H1 (cell line): ENCODE data around the gene HMCN2. TPM values are rescaled to one million over a fixed set of nuclear protein-coding genes. Genes with fewer than 3 reads are reported as not detected.

Source experiments
- CBX8 ChIP-seq: fragments of 300-800, 300-1000 bp; sonication (generic); IDR thresholded peaks from 2 replicates; pipeline ENCODE4 v1.7.1; 2016; ENCODE audit warnings: low read depth, low read length, borderline replicate concordance
- CTBP2 ChIP-seq: IDR thresholded peaks from 2 replicates; pipeline ENCODE4 v1.7.0; 2011; ENCODE audit warnings: borderline replicate concordance, mild to moderate bottlenecking, moderate library complexity, mixed read lengths, low read length; ENCODE audit not compliant: insufficient read depth, insufficient read length
- EZH2 ChIP-seq: fragments of 200-600 bp; sonication (generic); IDR thresholded peaks from 2 replicates; pipeline ENCODE4 v1.7.1; 2012; ENCODE audit warnings: low read depth, mild to moderate bottlenecking, moderate library complexity, low read length, inconsistent platforms; ENCODE audit not compliant: severe bottlenecking
- FOSL1 ChIP-seq: IDR thresholded peaks from 2 replicates; pipeline ENCODE4 v1.6.1; 2011; ENCODE audit warnings: mild to moderate bottlenecking, low read depth, low read length, moderate library complexity; ENCODE audit not compliant: insufficient read depth
- KDM4A ChIP-seq: IDR thresholded peaks from one replicate; pipeline ENCODE4 v1.7.1; 2012; ENCODE audit warnings: low read depth, mild to moderate bottlenecking, moderate library complexity, low read length, inconsistent platforms; ENCODE audit not compliant: severe bottlenecking
- SIN3A ChIP-seq, 2 experiments: IDR thresholded peaks in 1 of 2; conservative IDR thresholded peaks in 1 of 2; 2 replicates each; pipeline ENCODE4 v1.6.1; 2011 to 2012; ENCODE audit warnings: low read length in 2 of 2, improper control_type of control experiment in 1 of 2, low read depth in 1 of 2, mild to moderate bottlenecking in 1 of 2
- SIRT6 ChIP-seq: IDR thresholded peaks from one replicate; pipeline ENCODE4 v1.7.1; 2012; ENCODE audit warnings: low read length, inconsistent platforms
- SP2 ChIP-seq: IDR thresholded peaks from 2 replicates; pipeline ENCODE4 v1.6.1; 2012; ENCODE audit warnings: mild to moderate bottlenecking, low read length, inconsistent platforms
- polyA plus RNA-seq, 7 experiments: library from polyadenylated mRNA; depleted of rRNA in 3 of 7; stranded (reverse) in 5 of 7; unstranded in 2 of 7; fragments of >200 nt in 5 of 7; fragments of 200-250 nt in 2 of 7; gene quantifications; 1 replicate in 5 of 7; 2 replicates in 1 of 7; 4 replicates in 1 of 7; pipeline versions ENCODE4 v1.2.1 to v1.2.3, GENCODE V29; 2011 to 2013; ENCODE audit warnings: missing spikeins in 2 of 7, mixed read lengths in 2 of 7
- total RNA-seq: library from RNA; stranded (reverse); fragmentation: NEBNext Ultra II Directional; extraction: Animal tissue kit (Norgen Biotek cat#: 25700); gene quantifications from 2 replicates; pipeline ENCODE4 v1.2.1, GENCODE V29; 2021
- TF ChIP-seq, protein P1 (sequence below): fragments of 300-600 bp; sonication (generic); IDR thresholded peaks from 2 replicates; pipeline ENCODE4 v1.7.1; 2012; ENCODE audit warnings: low read length, moderate library complexity, mild to moderate bottlenecking, inconsistent platforms; ENCODE audit not compliant: insufficient replicate concordance

Gene HMCN2
- total and polyA plus RNA-seq, 2 of the 8 experiments (the other 6 are each of a cell fraction or from before 2014, with no cell fraction given) = 5.0 to 9.1 TPM

DNA sequence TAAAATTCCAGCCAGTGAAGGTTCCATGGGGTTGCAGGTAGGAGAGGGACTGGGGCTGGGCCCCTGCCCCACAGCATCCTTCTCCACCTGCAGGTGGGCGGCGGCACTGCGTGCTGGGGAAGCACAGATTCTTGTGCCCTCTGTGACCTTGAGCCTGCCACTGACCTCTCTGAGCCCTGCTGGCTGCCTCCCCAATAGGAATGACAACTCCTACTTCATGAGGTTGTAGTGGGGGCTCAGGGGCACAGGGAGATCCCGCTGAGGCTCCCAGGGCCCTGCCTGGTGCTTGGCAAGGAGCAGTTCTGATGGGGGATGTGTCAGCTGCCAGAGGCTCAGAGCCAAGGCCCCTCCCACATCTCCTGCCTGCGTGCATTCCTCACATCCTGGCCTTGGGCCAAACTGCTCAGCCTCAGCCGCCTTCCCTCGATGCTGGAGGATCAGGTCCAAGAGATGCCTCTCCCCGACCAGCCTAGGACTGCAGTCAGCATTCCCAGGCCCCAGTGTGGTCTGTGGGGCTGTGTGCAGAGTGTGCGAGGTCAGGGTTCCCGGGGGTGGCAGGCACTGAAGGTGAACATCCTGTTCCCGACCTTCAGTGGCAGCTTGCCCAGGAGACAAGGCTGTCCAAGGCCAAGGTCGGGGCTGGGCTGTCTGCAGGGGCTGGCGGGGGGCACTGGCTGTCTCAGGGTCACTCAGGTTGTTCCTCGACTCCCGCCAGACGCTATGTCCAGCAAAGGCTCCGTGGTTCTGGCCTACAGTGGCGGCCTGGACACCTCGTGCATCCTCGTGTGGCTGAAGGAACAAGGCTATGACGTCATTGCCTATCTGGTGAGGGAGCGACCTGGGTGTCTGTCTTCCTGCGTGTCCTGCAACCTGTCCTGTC is 186.2 kb downstream of the HMCN2 start (continued):
- TF ChIP-seq, protein P1, sequence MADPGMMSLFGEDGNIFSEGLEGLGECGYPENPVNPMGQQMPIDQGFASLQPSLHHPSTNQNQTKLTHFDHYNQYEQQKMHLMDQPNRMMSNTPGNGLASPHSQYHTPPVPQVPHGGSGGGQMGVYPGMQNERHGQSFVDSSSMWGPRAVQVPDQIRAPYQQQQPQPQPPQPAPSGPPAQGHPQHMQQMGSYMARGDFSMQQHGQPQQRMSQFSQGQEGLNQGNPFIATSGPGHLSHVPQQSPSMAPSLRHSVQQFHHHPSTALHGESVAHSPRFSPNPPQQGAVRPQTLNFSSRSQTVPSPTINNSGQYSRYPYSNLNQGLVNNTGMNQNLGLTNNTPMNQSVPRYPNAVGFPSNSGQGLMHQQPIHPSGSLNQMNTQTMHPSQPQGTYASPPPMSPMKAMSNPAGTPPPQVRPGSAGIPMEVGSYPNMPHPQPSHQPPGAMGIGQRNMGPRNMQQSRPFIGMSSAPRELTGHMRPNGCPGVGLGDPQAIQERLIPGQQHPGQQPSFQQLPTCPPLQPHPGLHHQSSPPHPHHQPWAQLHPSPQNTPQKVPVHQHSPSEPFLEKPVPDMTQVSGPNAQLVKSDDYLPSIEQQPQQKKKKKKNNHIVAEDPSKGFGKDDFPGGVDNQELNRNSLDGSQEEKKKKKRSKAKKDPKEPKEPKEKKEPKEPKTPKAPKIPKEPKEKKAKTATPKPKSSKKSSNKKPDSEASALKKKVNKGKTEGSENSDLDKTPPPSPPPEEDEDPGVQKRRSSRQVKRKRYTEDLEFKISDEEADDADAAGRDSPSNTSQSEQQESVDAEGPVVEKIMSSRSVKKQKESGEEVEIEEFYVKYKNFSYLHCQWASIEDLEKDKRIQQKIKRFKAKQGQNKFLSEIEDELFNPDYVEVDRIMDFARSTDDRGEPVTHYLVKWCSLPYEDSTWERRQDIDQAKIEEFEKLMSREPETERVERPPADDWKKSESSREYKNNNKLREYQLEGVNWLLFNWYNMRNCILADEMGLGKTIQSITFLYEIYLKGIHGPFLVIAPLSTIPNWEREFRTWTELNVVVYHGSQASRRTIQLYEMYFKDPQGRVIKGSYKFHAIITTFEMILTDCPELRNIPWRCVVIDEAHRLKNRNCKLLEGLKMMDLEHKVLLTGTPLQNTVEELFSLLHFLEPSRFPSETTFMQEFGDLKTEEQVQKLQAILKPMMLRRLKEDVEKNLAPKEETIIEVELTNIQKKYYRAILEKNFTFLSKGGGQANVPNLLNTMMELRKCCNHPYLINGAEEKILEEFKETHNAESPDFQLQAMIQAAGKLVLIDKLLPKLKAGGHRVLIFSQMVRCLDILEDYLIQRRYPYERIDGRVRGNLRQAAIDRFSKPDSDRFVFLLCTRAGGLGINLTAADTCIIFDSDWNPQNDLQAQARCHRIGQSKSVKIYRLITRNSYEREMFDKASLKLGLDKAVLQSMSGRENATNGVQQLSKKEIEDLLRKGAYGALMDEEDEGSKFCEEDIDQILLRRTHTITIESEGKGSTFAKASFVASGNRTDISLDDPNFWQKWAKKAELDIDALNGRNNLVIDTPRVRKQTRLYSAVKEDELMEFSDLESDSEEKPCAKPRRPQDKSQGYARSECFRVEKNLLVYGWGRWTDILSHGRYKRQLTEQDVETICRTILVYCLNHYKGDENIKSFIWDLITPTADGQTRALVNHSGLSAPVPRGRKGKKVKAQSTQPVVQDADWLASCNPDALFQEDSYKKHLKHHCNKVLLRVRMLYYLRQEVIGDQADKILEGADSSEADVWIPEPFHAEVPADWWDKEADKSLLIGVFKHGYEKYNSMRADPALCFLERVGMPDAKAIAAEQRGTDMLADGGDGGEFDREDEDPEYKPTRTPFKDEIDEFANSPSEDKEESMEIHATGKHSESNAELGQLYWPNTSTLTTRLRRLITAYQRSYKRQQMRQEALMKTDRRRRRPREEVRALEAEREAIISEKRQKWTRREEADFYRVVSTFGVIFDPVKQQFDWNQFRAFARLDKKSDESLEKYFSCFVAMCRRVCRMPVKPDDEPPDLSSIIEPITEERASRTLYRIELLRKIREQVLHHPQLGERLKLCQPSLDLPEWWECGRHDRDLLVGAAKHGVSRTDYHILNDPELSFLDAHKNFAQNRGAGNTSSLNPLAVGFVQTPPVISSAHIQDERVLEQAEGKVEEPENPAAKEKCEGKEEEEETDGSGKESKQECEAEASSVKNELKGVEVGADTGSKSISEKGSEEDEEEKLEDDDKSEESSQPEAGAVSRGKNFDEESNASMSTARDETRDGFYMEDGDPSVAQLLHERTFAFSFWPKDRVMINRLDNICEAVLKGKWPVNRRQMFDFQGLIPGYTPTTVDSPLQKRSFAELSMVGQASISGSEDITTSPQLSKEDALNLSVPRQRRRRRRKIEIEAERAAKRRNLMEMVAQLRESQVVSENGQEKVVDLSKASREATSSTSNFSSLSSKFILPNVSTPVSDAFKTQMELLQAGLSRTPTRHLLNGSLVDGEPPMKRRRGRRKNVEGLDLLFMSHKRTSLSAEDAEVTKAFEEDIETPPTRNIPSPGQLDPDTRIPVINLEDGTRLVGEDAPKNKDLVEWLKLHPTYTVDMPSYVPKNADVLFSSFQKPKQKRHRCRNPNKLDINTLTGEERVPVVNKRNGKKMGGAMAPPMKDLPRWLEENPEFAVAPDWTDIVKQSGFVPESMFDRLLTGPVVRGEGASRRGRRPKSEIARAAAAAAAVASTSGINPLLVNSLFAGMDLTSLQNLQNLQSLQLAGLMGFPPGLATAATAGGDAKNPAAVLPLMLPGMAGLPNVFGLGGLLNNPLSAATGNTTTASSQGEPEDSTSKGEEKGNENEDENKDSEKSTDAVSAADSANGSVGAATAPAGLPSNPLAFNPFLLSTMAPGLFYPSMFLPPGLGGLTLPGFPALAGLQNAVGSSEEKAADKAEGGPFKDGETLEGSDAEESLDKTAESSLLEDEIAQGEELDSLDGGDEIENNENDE = no peak
- no peak for TF ChIP-seq EZH2
- TF ChIP-seq KDM4A = no peak
- no peak for TF ChIP-seq SP2
- no peak for TF ChIP-seq SIRT6
- TF ChIP-seq CBX8 = no peak
- TF ChIP-seq SIN3A (conservative IDR thresholded peaks at IDR 0.05 in 1 of 2, IDR thresholded peaks at IDR 0.05 in 1 of 2; ENCODE audit: low read depth in 1 of 2, low read length in 2 of 2) = 0 out of 4 replicates have a peak, but pooled peaks of 1 of the 2 experiments have one; percentile 44
- TF ChIP-seq FOSL1 = no peak
- TF ChIP-seq CTBP2 = no peak
